Stimulated activated CD4-positive, alpha-beta T cell treated with anti-CD3 and anti-CD28 coated beads, Interleukin-12 subunit alpha, Interleukin-12 subunit beta, amount 100 ng/mL, for 4 hours (primary cell): ENCODE measurements around the gene DNAAF9.
"Not testable (repeated sequence)": the region's sequence is repeated elsewhere in the genome, so short reads cannot be mapped to it uniquely, and the experiment has no call there.

Experiments
- DNase-seq: peaks from one replicate; pipeline ENCODE4 v3.0.0-alpha.2; 2020

Gene DNAAF9

GRCh38 chr20:3407040-3407770 lies at the start of gene DNAAF9:
DNAAF9 (minus strand) TSS chr20:3407669; CDS start chr20:3407557, 112 bp downstream.
- peak; percentile 40 for DNase-seq

GRCh38 chr20:3456648-3457047 lies 49.2 kb upstream of the DNAAF9 start:
- DNase-seq, result no peak

DNA sequence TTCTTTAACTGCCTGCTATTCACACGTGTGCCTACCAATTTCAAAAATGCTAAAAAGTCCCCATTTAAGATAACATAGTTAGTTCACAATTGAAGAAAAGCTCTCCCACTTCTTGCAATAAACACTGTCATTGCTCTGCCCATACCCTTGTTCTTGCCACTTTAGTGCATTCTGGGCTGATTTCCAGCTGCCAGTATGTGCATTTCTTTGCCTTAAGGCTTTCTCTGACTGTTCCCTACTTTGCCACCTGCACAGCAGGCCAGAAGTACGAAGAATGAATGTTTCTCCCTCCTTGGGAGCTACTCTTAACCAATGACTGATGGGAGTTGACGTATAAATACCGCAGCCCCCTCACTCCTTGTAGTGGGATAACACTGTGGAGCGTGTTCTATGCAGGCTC lies 47.4 kb upstream of the DNAAF9 start:
- no peak for DNase-seq

DNA sequence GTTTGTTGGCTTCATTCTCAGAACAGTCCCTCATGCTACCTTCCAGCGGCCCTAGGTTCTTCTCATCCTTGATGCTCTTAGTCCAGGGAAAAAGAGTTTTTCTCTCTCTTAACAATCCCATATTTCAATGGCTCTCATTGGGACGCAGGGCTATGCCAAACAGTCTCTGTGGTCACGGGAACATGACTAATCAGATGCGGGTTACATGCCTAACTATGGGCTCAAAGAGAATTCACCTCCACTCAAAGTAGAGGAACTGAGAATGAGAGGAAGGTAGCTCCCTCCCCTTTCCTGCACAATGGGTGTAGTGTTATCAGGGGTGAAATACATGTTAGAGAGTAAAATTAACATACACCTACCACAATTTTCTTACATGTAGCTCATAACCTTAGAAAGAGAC lies 45.2 kb upstream of the DNAAF9 start:
- DNase-seq, result no peak

DNA sequence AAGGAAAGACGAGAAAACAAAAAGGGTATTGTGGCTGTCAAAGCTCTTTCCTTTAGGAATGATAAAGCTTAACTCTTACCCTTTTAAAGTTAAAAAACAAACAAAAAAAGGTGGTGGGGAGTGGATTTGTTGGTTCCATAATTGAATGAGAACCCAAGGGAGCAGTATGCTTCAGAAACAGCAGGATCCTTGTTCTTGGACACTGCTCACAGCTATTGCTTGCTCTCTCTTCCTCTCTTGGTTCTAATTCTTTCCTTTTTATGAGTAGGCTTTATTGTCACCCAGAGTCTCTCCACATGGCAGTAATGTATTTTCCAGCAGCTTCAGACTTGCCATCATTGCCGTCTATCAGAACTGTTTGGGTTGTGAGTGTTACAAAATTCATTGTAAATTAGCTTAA lies 44.7 kb upstream of the DNAAF9 start:
- no peak for DNase-seq

DNA sequence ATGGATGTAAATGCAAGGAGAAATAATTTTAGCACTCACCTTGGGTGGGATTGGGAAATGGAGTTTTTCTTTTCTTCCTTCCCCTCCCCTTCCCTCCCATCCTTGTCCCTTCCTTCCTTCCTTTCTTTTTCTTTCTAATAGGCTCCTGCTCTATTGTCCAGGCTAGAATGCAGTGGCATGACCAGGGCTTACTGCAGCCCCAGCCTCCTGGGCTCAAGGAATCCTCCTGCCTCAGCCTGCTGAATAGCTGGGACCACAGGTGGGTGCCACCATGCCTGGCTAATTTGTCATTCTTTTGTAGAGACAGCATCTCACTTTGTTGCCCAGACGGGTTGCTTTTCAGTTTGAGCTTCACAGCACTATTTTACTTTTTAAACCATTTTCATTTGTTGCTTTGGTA lies 41.9 kb upstream of the DNAAF9 start:
- DNase-seq, result no peak

DNA sequence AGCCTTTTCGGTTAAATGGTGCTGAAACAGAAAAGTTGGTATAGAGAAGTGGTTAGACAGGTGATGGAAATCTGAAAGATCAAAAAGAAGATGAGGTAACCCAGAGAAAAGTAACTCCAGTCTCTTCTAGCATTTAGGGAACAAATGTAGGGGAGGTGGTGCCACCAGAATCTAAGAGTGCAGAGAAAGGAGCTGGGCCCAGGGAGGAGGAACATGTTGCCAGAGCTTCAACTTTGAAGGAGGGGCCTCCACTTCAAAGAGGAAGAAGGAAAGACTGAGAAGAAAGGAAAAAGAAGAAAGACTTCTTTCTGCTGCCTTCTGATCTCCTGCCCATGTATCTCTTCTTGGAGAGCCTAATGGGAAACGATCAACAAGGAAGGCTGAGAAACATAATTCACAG lies 39.9 kb upstream of the DNAAF9 start:
- no peak for DNase-seq

- no peak for DNase-seq
Observed at GRCh38 chr20:3446779-3447178, 39.3 kb upstream of the DNAAF9 start.

DNA sequence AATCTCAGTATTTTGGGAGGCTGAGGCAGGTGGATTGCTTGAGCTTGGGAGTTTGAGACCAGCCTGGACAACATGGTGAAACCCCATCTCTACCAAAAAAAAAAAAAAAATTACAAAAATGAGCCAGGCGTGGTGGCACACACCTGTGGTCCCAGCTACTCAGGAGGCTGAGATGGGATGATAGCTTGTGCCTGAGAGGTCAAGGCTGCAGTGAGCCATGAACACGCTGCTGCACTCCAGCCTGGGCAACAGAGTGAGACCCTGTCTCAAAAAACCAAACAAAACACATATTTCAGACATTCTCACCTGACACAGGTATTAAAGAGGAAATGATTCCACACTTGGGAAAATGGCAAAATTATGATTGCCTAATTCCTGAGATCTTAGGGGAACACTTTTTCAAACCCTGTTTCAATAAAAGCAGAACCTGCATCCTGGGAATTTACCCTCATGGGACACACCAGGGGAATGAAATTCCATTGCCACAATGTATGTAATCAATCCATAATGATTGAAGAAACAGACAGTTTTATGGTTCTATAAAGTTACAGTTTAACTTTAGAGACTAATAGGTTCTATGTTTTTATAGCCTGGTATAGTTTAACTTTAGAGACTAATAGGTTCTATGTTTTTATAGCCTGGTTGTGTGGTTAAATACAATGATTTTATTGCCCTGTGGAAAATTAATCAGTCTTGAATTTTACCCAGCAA lies 29.6 kb upstream of the DNAAF9 start:
- no peak for DNase-seq

- no peak for DNase-seq
Observed at GRCh38 chr20:3434232-3434631, 26.8 kb upstream of the DNAAF9 start.

DNA sequence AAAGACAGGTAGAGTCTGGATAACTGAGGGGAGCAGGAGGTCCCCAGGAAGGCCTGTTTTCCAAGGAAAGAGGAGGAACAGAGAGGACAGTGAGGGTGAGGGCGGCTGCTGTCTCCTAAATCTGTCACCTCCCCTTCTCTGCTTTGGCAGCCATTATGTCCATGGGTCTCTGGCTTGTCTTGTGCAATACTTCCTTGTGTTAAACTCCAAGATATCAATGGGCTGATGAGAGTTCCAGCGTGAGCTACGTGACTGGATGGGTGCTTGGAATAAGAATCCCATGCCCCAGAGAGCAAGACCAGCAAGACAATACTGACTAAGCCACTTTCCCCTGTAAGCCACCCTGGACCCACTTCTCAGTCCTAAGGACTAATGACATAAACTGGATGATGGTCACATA lies 26.3 kb upstream of the DNAAF9 start:
- DNase-seq, result no peak

DNA sequence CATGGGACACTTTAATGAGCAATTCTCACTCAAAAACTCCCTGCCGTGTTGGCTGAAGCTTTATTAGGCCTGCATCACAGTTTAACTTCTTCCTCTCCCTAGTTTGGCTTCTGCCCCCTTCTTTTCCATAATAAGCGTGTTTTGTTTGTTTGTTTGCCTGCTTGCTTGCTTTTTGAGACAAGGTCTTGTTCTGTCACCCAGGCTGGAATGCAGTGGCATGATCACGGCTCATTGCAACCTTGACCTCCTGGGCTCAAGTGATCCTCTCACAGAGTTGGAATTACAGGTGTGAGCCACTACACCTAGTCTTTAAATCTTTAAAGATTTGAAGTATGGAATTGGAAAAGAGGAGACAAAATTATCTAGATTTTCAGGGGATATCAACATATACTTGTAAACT lies 25.4 kb upstream of the DNAAF9 start:
- no peak for DNase-seq

DNA sequence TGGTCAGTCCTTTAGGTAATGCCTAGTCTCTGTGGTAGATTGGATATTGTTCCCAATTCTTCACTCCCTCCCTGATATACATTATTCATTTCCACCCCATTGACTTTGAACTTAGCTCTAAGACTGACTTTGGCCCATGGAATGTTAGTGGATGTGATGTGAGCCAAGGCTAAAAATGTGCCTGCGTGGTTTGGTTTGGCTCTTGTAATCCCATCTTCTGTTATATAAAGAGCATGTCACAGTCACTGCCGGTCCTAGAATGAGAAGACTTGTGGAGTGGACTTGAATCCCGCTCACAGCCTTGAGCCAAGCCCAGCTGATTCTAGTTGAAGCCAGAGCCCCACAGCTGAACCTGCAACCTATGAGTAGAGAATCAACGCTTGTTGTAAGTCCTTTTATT lies 23.6 kb upstream of the DNAAF9 start:
- DNase-seq, result no peak

DNA sequence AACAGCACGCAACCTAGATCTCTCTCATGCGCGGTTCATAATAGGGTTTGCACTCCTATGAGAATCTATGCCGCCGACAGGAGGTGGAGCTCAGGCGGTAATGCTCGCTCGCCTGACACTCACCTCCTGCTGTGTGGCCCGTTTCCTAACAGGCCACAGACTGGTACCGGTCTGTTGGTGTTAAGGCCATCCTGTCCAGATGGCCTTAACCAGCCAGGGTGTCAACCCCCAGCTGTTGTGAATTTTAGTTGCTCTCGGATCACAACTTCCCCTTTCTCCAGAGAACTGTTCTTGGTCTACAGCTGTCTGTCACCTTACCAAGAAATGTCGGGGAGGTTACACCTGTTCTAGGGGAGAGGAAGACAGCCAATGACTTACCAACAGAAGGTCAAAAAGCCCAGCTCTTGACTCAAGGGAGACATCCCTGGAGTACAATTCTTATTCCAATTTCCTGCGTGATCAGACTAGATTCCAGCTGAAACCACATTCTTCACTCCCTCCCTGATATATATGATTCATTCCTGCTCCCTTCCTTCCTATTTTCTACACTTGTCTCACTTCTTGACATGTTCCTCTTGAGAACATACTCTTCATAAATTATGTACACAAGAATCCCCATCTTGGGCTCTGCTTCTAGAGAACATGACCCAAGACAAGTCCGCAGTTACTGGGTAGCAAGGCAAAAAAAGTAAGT lies 23.1 kb upstream of the DNAAF9 start:
- DNase-seq, result no peak

DNA sequence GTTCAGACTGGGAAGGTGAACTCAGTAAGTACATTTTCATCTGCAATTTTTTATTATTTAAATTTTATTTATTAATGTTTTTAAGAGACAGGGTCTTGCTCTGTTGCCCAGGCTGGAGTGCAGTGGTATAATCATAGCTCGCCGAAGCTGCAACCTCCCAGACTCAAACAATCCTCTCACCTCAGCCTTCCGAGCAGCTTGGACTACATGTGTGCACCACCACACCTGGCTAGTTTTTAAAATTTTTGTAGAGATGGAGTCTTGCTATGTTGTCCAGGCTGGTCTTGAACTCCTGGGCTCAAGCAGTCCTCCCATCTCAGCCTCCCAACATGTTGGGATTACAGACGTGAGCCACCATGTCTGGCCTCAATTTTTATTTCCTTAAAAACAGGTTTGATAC lies 19.3 kb upstream of the DNAAF9 start:
- not testable (repeated sequence) for DNase-seq

- DNase-seq, result no peak
Observed at GRCh38 chr20:3423126-3423525, 15.7 kb upstream of the DNAAF9 start.

DNA sequence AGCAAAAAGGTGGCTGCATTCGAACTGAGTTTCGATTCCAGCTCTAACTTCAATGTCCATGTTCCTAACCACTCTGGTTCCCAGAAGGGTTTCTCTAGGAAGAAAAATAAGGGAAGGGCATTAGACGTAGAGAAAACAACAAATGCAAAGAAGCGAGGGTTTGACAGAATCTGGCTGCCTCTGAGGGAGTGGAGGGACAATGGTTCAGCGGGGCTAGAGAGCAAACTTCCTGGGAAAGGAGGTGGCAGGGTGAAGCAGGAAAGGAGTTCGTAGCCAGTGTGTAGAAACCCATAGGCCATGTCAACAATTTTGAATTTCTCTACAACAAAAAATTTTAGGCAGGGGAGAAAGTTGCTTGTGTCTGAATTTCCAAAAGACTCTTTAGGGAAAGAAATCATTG lies 14.5 kb upstream of the DNAAF9 start:
- no peak for DNase-seq

- DNase-seq, result no peak
Observed at GRCh38 chr20:3420211-3420707, 12.8 kb upstream of the DNAAF9 start.

GRCh38 chr20:3418161-3418560 lies 10.7 kb upstream of the DNAAF9 start:
- not testable (repeated sequence) for DNase-seq

GRCh38 chr20:3414122-3414521 lies 6.7 kb upstream of the DNAAF9 start:
- no peak for DNase-seq

GRCh38 chr20:3413393-3413889 lies 6.0 kb upstream of the DNAAF9 start:
- no peak for DNase-seq

- DNase-seq, result no peak
Observed at GRCh38 chr20:3412600-3413392, 5.3 kb upstream of the DNAAF9 start.

- no peak for DNase-seq
Observed at GRCh38 chr20:3410464-3410863, 3.0 kb upstream of the DNAAF9 start.
